ENCODE data around the gene ATF6. TPM values are rescaled to one million over a fixed set of nuclear protein-coding genes. Genes with fewer than 3 reads are reported as not detected.
"Not testable (repeated sequence)": the region's sequence is repeated elsewhere in the genome, so short reads cannot be mapped to it uniquely, and the experiment has no call there.

Gene ATF6
- total RNA-seq, 1 experiment from 2014 or later, result 20.9 TPM

- H3K79me2 ChIP-seq (ENCODE audit: insufficient read depth, low read length), result peaks cover 73% of the 10 kb centered on the region
- H3K27me3 ChIP-seq (ENCODE audit: insufficient read depth, low read length), result no peaks in the 10 kb centered on the region
- ChIA-PET RAD21 (ENCODE audit: low non-redundant PET in 1 of 2, low total read pairs in 2 of 2, uncharacterized antibody in 2 of 2, unreplicated experiment in 2 of 2) (no interaction called here), CTCF (interaction anchor here (1.2 kb wide), 1 partner anchor 23 kb away, joined by 3 read pairs; no protein-coding TSS in a partner anchor), POLR2A (no interaction called here)
- H3K27ac ChIP-seq (ENCODE audit: low read depth, low read length), result no peak overlapping the region
- H3K9me2 ChIP-seq (ENCODE audit: insufficient read depth), result no peaks in the 10 kb centered on the region
- H3K4me2 ChIP-seq (ENCODE audit: low read length), result no peak overlapping the region
- intact Hi-C loops (cut with micrococcal nuclease), result no loop called here
- H3K9ac ChIP-seq (ENCODE audit: low read length), result no peak overlapping the region
- TF ChIP-seq CTCF (IDR thresholded peaks at IDR 0.05 in 2 of 3, conservative IDR thresholded peaks at IDR 0.05 in 1 of 3; ENCODE audit: borderline replicate concordance in 1 of 3, insufficient read depth in 1 of 3, low read depth in 2 of 3, low read length in 2 of 3) (no peak), SIN3A (IDR thresholded peaks at IDR 0.05; ENCODE audit: low read depth) (no peak), YY1 (IDR thresholded peaks at IDR 0.05; ENCODE audit: extremely low read depth, insufficient replicate concordance, low read depth, low read length) (no peak), EZH2phosphoT487 (IDR thresholded peaks at IDR 0.05; ENCODE audit: borderline replicate concordance) (no peak), TCF7L2 (IDR thresholded peaks at IDR 0.05; ENCODE audit: borderline replicate concordance, extremely low read depth, insufficient read depth, insufficient read length) (no peak), SP1 (IDR thresholded peaks at IDR 0.05; ENCODE audit: low read depth) (no peak), ELF1 (IDR thresholded peaks at IDR 0.05; ENCODE audit: borderline replicate concordance, low read depth) (no peak), RAD21 (IDR thresholded peaks at IDR 0.05; ENCODE audit: low read depth) (no peak), SRF (IDR thresholded peaks at IDR 0.05; ENCODE audit: low read depth) (no peak)
- DNase-seq (ENCODE audit: low read depth, low spot score), result no peak
- no TSS peak for BruUV-seq (replicated peaks)
- H3K9me3 ChIP-seq (ENCODE audit: control insufficient read depth in 1 of 2, insufficient read depth in 1 of 2, low read depth in 1 of 2, low read length in 2 of 2), result no peaks in the 10 kb centered on the region
- no peak overlapping the region for H2AFZ ChIP-seq (ENCODE audit: low read depth, low read length, poor library complexity, severe bottlenecking)
- H4K20me1 ChIP-seq (ENCODE audit: insufficient read depth), result no peaks in the 10 kb centered on the region
- no peak for ATAC-seq
- peaks cover 6 to 20% of the 10 kb centered on the region in 2 experiments; a peak in 3 of 4 replicates for H3K4me1 ChIP-seq (ENCODE audit: control insufficient read depth in 1 of 2, insufficient read depth in 2 of 2, low read length in 2 of 2)
- no peak overlapping the region for H3K4me3 ChIP-seq (replicated peaks in 1 of 2; ENCODE audit: low read depth in 1 of 2, low read length in 2 of 2)
- H3K36me3 ChIP-seq (ENCODE audit: control insufficient read depth in 1 of 2, insufficient read depth in 2 of 2, low read length in 2 of 2), result no peaks in the 10 kb centered on the region
These were observed 3.0 kb downstream of the ATF6 start for GRCh38 chr1:161768986-161769672.

GRCh38 chr1:161769673-161770045, 3.5 kb downstream of the ATF6 start:
- H2AFZ ChIP-seq (ENCODE audit: low read depth, low read length, poor library complexity, severe bottlenecking); H3K27ac ChIP-seq (ENCODE audit: low read depth, low read length); H4K20me1 ChIP-seq (ENCODE audit: insufficient read depth); H3K4me2 ChIP-seq (ENCODE audit: low read length); POLR2A ChIA-PET; DNase-seq (ENCODE audit: low read depth, low spot score); intact Hi-C loops (cut with micrococcal nuclease); ATAC-seq; H3K4me3 ChIP-seq (replicated peaks in 1 of 2; ENCODE audit: low read depth in 1 of 2, low read length in 2 of 2); RAD21 ChIA-PET (ENCODE audit: low non-redundant PET in 1 of 2, low total read pairs in 2 of 2, uncharacterized antibody in 2 of 2, unreplicated experiment in 2 of 2); H3K36me3 ChIP-seq (ENCODE audit: control insufficient read depth in 1 of 2, insufficient read depth in 2 of 2, low read length in 2 of 2); H3K9me2 ChIP-seq (ENCODE audit: insufficient read depth); H3K27me3 ChIP-seq (ENCODE audit: insufficient read depth, low read length); BruUV-seq (replicated peaks); H3K9ac ChIP-seq (ENCODE audit: low read length); H3K9me3 ChIP-seq (ENCODE audit: control insufficient read depth in 1 of 2, insufficient read depth in 1 of 2, low read depth in 1 of 2, low read length in 2 of 2): not testable (repeated sequence)
- CTCF ChIA-PET, result interaction anchor here (1.2 kb wide), 1 partner anchor 23 kb away, joined by 3 read pairs; no protein-coding TSS in a partner anchor
- peaks cover 78% of the 10 kb centered on the region for H3K79me2 ChIP-seq (ENCODE audit: insufficient read depth, low read length)
- peaks cover 3 to 15% of the 10 kb centered on the region in 2 experiments; a peak in 3 of 4 replicates for H3K4me1 ChIP-seq (ENCODE audit: control insufficient read depth in 1 of 2, insufficient read depth in 2 of 2, low read length in 2 of 2)

All from HCT116 (cell line).